K562 (cell line): Measurements from ENCODE around the gene MAK. TPM values are rescaled to one million over a fixed set of nuclear protein-coding genes. Genes with fewer than 3 reads are reported as not detected.
A peak's percentile ranks its signal among the peaks of the same experiment; 100 is the strongest.

Source experiments
- BACH1 ChIP-seq: fragments of 200-800 bp; sonication (Bioruptor generic); IDR thresholded peaks from 2 replicates; pipeline ENCODE4 v1.6.1; 2016; ENCODE audit warnings: missing genetic modification characterization, missing compliant biosample characterization
- CBFA2T3 ChIP-seq: fragments of 450-650 bp; IDR thresholded peaks from 2 replicates; pipeline ENCODE4 v1.6.1; 2017
- CBX3 ChIP-seq, 2 experiments: IDR thresholded peaks; 1 replicate in 1 of 2; 2 replicates in 1 of 2; pipeline ENCODE4 v1.6.1; 2012; ENCODE audit warnings: inconsistent platforms in 2 of 2, low read length in 2 of 2, borderline replicate concordance in 1 of 2, control low read depth in 1 of 2
- EP300 ChIP-seq: IDR thresholded peaks from 2 replicates; pipeline ENCODE4 v1.6.1; 2012; ENCODE audit warnings: low read length, improper control_type of control experiment
- FOXK1 ChIP-seq: sonication (generic); formaldehyde crosslinking; IDR thresholded peaks from 2 replicates; pipeline ENCODE4 v1.8.0; 2022; ENCODE audit warnings: missing genetic modification reagents, mild to moderate bottlenecking, borderline replicate concordance
- HDAC1 ChIP-seq, 2 experiments: fragments of 450-650 bp; IDR thresholded peaks; 2 replicates each; pipeline ENCODE4 v1.6.1; 2016 to 2017; ENCODE audit warnings: inconsistent platforms in 1 of 2, mild to moderate bottlenecking in 1 of 2, moderate library complexity in 1 of 2
- KDM1A ChIP-seq, 2 experiments: fragments of 450-650 bp; IDR thresholded peaks; 2 replicates each; pipeline ENCODE4 v1.6.1; 2016; ENCODE audit warnings: mild to moderate bottlenecking in 2 of 2
- MAFF ChIP-seq: IDR thresholded peaks from 2 replicates; pipeline ENCODE4 v1.6.1; 2012; ENCODE audit warnings: low read length, improper control_type of control experiment
- MAFK ChIP-seq: IDR thresholded peaks from 2 replicates; pipeline ENCODE4 v1.6.1; 2011; ENCODE audit warnings: low read length, improper control_type of control experiment
- MLLT1 ChIP-seq, 2 experiments: fragments of 450-650 bp; IDR thresholded peaks; 2 replicates each; pipeline ENCODE4 v1.6.1; 2016
- MXI1 ChIP-seq: IDR thresholded peaks from 2 replicates; pipeline ENCODE4 v1.6.1; 2011; ENCODE audit warnings: low read depth, mild to moderate bottlenecking, improper control_type of control experiment, low read length
- MYBL2 ChIP-seq, 2 experiments: fragments of 450-650 bp in 1 of 2; sonication (generic) in 1 of 2; formaldehyde crosslinking in 1 of 2; IDR thresholded peaks; 2 replicates each; pipeline versions ENCODE4 v1.6.1 to v1.8.1; 2017 to 2022; ENCODE audit warnings: borderline replicate concordance in 1 of 2, inconsistent platforms in 1 of 2, low read depth in 1 of 2, mild to moderate bottlenecking in 1 of 2, missing genetic modification reagents in 1 of 2, moderate library complexity in 1 of 2
- NEUROD1 ChIP-seq: fragments of 150-350 bp; IDR thresholded peaks from 2 replicates; pipeline ENCODE4 v1.6.1; 2014; ENCODE audit warnings: borderline replicate concordance, low read length, low read depth; ENCODE audit not compliant: partially characterized antibody
- NRF1 ChIP-seq, 2 experiments: fragments of 450-650 bp; IDR thresholded peaks in 1 of 2; conservative IDR thresholded peaks in 1 of 2; 2 replicates each; pipeline ENCODE4 v1.6.1; 2014; ENCODE audit warnings: mild to moderate bottlenecking in 2 of 2
- POLR2AphosphoS2 ChIP-seq: IDR thresholded peaks from 2 replicates; pipeline ENCODE4 v1.6.1; 2012; ENCODE audit warnings: low read length, improper control_type of control experiment
- RCOR1 ChIP-seq, 2 experiments: IDR thresholded peaks; 2 replicates each; pipeline ENCODE4 v1.6.1; 2012; ENCODE audit warnings: low read depth in 2 of 2, low read length in 2 of 2, borderline replicate concordance in 1 of 2, improper control_type of control experiment in 1 of 2
- SMARCA4 ChIP-seq: fragments of 450-650 bp; IDR thresholded peaks from 2 replicates; pipeline ENCODE4 v1.6.1; 2016
- TEAD1 ChIP-seq, 2 experiments: fragments of 450-650 bp in 1 of 2; sonication (generic) in 1 of 2; formaldehyde crosslinking; IDR thresholded peaks; 2 replicates each; pipeline versions ENCODE4 v1.4.0 to v1.8.0; 2020 to 2022; ENCODE audit warnings: mild to moderate bottlenecking in 2 of 2, missing genetic modification reagents in 1 of 2
- TEAD4 ChIP-seq, 2 experiments: sonication (generic) in 1 of 2; formaldehyde crosslinking in 1 of 2; IDR thresholded peaks; 2 replicates each; pipeline versions ENCODE4 v1.6.1 to v1.8.0; 2012 to 2022; ENCODE audit warnings: borderline replicate concordance in 1 of 2, inconsistent platforms in 1 of 2, low read length in 1 of 2, mild to moderate bottlenecking in 1 of 2, missing genetic modification reagents in 1 of 2
- TFE3 ChIP-seq: fragments of 450-650 bp; formaldehyde crosslinking; IDR thresholded peaks from 2 replicates; pipeline ENCODE4 v1.4.0; 2020; ENCODE audit warnings: mild to moderate bottlenecking, mixed read lengths
- TRIM28 ChIP-seq: fragments of 450-650 bp; IDR thresholded peaks from 2 replicates; pipeline ENCODE4 v1.6.1; 2017
- ZKSCAN1 ChIP-seq: fragments of 150-350 bp; IDR thresholded peaks from 2 replicates; pipeline ENCODE4 v1.6.1; 2016; ENCODE audit warnings: low read depth, low read length
- ZNF224 ChIP-seq: sonication (generic); formaldehyde crosslinking; IDR thresholded peaks from 2 replicates; pipeline ENCODE4 v1.8.0; 2022; ENCODE audit warnings: mild to moderate bottlenecking, missing genetic modification reagents
- ZNF282 ChIP-seq: sonication (generic); formaldehyde crosslinking; IDR thresholded peaks from 2 replicates; pipeline ENCODE4 v1.8.1; 2023; ENCODE audit warnings: missing genetic modification reagents
- polyA plus RNA-seq, 8 experiments: library from polyadenylated mRNA; depleted of rRNA in 4 of 8; stranded (reverse) in 5 of 8; unstranded in 3 of 8; fragments of >200 nt; fragmentation: Nextera tagmentation in 2 of 8; fragmentation: Illumina TruSeq in 1 of 8; extraction: Ambion mirVana in 2 of 8; extraction: Trizol in 1 of 8; gene quantifications; 2 replicates each; pipeline versions ENCODE4 v1.2.1 to v1.2.3, GENCODE V29; 2011 to 2014; ENCODE audit warnings: inconsistent platforms in 1 of 8, missing spikeins in 1 of 8
- total RNA-seq, 7 experiments: library from RNA; depleted of rRNA in 6 of 7; stranded (reverse); fragments of >200 nt in 6 of 7; fragmentation: Illumina TruSeq in 2 of 7; extraction: Trizol in 2 of 7; gene quantifications; 2 replicates each; pipeline versions ENCODE4 v1.2.1 to v1.2.3, GENCODE V29; 2011 to 2021; ENCODE audit warnings: low replicate concordance in 1 of 7

The MAK gene
- total and polyA plus RNA-seq, 9 of the 15 experiments (the other 6 are each of a cell fraction or from before 2014, with no cell fraction given): 0.25 to 1.1 (median 0.53) TPM

- TF ChIP-seq TFE3 (no peak), TRIM28 (0 out of 2 replicates have a peak, but pooled peaks have one; percentile 41), EP300 (peak; percentile 12; the same call in 1 of the 2 replicates), MAFK (peak; percentile 92), SMARCA4 (peak; percentile 36; the same call in 1 of the 2 replicates), MYBL2 (IDR thresholded peaks at IDR 0.05; ENCODE audit: low read depth) (peak; percentile 27; the same call in 1 of the 2 replicates), MYBL2 (CRISPR knock-in tag; IDR thresholded peaks at IDR 0.05; ENCODE audit: borderline replicate concordance) (no peak), MAFF (peak; percentile 95), ZNF224 (no peak), KDM1A (IDR thresholded peaks at IDR 0.05) (peak; percentile 87 to 89), TEAD1 (CRISPR knock-in tag; IDR thresholded peaks at IDR 0.05) (peak; percentile 86 to 93), FOXK1 (CRISPR knock-in tag) (no peak), ZKSCAN1 (no peak), CBX3 (IDR thresholded peaks at IDR 0.05; ENCODE audit: borderline replicate concordance in 1 of 2, low read length in 2 of 2) (peak in 1 of 2 experiments; percentile 31; a peak in 1 of 3 replicates), TEAD4 (IDR thresholded peaks at IDR 0.05; ENCODE audit: low read length) (peak; percentile 77), TEAD4 (CRISPR knock-in tag; IDR thresholded peaks at IDR 0.05; ENCODE audit: borderline replicate concordance) (no peak), BACH1 (tag) (peak; percentile 88), RCOR1 (IDR thresholded peaks at IDR 0.05; ENCODE audit: borderline replicate concordance in 1 of 2, low read depth in 2 of 2, low read length in 2 of 2) (peak in 1 of 2 experiments; percentile 89; a peak in 2 of 4 replicates), NRF1 (conservative IDR thresholded peaks at IDR 0.05 in 1 of 2, IDR thresholded peaks at IDR 0.05 in 1 of 2) (0 out of 4 replicates have a peak, but pooled peaks have one; percentile 23 to 25), POLR2AphosphoS2 (no peak), ZNF282 (no peak), CBFA2T3 (0 out of 2 replicates have a peak, but pooled peaks have one; percentile 23), MXI1 (no peak), MLLT1 (IDR thresholded peaks at IDR 0.05) (no peak), NEUROD1 (peak; percentile 36), HDAC1 (IDR thresholded peaks at IDR 0.05) (peak in 1 of 2 experiments; percentile 61; a peak in 2 of 4 replicates)
- TF ChIP-seq, all 486 proteins: peak for 45
These were observed 79.0 kb downstream of the MAK start (continued) for GRCh38 chr6:10759312-10759839.
